Mesendoderm (in vitro differentiated cells): ENCODE results near the gene AQP7.
"Not testable (repeated sequence)": the region's sequence is repeated elsewhere in the genome, so short reads cannot be mapped to it uniquely, and the experiment has no call there.

Experiments used
- DNase-seq: peaks from one replicate; pipeline ENCODE4 v3.0.0; 2013
- H2AK5ac ChIP-seq: 2 replicates; pipeline ENCODE4 v1.6.1; 2013; ENCODE audit warnings: low read length, inconsistent platforms
- H2BK120ac ChIP-seq: 2 replicates; pipeline ENCODE4 v1.6.1; 2013; ENCODE audit warnings: low read depth, mild to moderate bottlenecking, low read length, moderate library complexity, mixed read lengths
- H2BK15ac ChIP-seq: replicated peaks from 2 replicates; pipeline ENCODE4 v1.6.1; 2013; ENCODE audit warnings: low read depth, mild to moderate bottlenecking, moderate library complexity
- H2BK5ac ChIP-seq: 2 replicates; pipeline ENCODE4 v1.6.1; 2013; ENCODE audit warnings: low read length, inconsistent platforms
- H3K18ac ChIP-seq: 2 replicates; pipeline ENCODE4 v1.6.1; 2013; ENCODE audit warnings: mild to moderate bottlenecking, low read length, mixed read lengths
- H3K23ac ChIP-seq: one replicate; pipeline ENCODE4 v1.6.1; 2013; ENCODE audit warnings: low read length
- H3K27ac ChIP-seq: 2 replicates; pipeline ENCODE4 v1.5.1; 2013; ENCODE audit warnings: low read depth, mild to moderate bottlenecking, inconsistent platforms, low read length, moderate library complexity
- H3K27me3 ChIP-seq: 2 replicates; pipeline ENCODE4 v1.6.1; 2013; ENCODE audit warnings: low read length, control low read depth, mild to moderate bottlenecking, inconsistent platforms; ENCODE audit not compliant: insufficient read depth, poor library complexity
- H3K36me3 ChIP-seq: 2 replicates; pipeline ENCODE4 v1.6.1; 2013; ENCODE audit warnings: low read length, inconsistent platforms; ENCODE audit not compliant: control insufficient read depth, insufficient read depth
- H3K4ac ChIP-seq: one replicate; pipeline ENCODE4 v1.6.1; 2013; ENCODE audit warnings: low read depth, mild to moderate bottlenecking, low read length, moderate library complexity
- H3K4me1 ChIP-seq: 2 replicates; pipeline ENCODE4 v1.6.1; 2013; ENCODE audit warnings: low read depth, low read length, inconsistent platforms; ENCODE audit not compliant: control insufficient read depth
- H3K4me2 ChIP-seq: 2 replicates; pipeline ENCODE4 v1.6.1; 2013; ENCODE audit warnings: low read length
- H3K4me3 ChIP-seq: 2 replicates; pipeline ENCODE4 v1.5.1; 2013; ENCODE audit warnings: mild to moderate bottlenecking, low read length
- H3K56ac ChIP-seq: one replicate; pipeline ENCODE4 v1.6.1; 2013; ENCODE audit warnings: low read length
- H3K79me1 ChIP-seq: 2 replicates; pipeline ENCODE4 v1.6.1; 2013; ENCODE audit warnings: low read length, inconsistent platforms
- H3K79me2 ChIP-seq: 2 replicates; pipeline ENCODE4 v1.6.1; 2013; ENCODE audit warnings: mild to moderate bottlenecking, low read length; ENCODE audit not compliant: control insufficient read depth, insufficient read depth
- H3K9ac ChIP-seq: 2 replicates; pipeline ENCODE4 v1.6.1; 2013; ENCODE audit warnings: low read length, inconsistent platforms
- H4K5ac ChIP-seq: one replicate; pipeline ENCODE4 v1.6.1; 2013; ENCODE audit warnings: low read length
- H4K8ac ChIP-seq: one replicate; pipeline ENCODE4 v1.6.1; 2013; ENCODE audit warnings: low read depth, mild to moderate bottlenecking, control low read depth, low read length, moderate library complexity
- WGBS: extraction: QIAGEN DNeasy Blood & Tissue Kit; methylation state at CpG from one replicate; pipeline ENCODE4 v1.1.7; 2013; ENCODE audit warnings: low lambda C conversion rate, missing lambda C conversion rate; ENCODE audit not compliant: insufficient coverage; ENCODE audit errors: extremely low coverage; 5-methylcytosine and 5-hydroxymethylcytosine counted together

Gene AQP7

GRCh38 chr9:33358641-33359040, 43.7 kb downstream of the AQP7 start:
- H3K23ac ChIP-seq, H4K8ac ChIP-seq, H2BK15ac ChIP-seq, H3K4me1 ChIP-seq, DNase-seq, H3K36me3 ChIP-seq, H3K27ac ChIP-seq, H3K18ac ChIP-seq, H2BK5ac ChIP-seq, H2BK120ac ChIP-seq, H3K4me2 ChIP-seq, H3K4ac ChIP-seq, H3K79me1 ChIP-seq, H3K9ac ChIP-seq, H4K5ac ChIP-seq, H3K79me2 ChIP-seq, H2AK5ac ChIP-seq, H3K56ac ChIP-seq, H3K4me3 ChIP-seq, H3K27me3 ChIP-seq: not testable (repeated sequence)
- WGBS: no CpG with 5 or more reads among the region's 3 CpGs

DNA sequence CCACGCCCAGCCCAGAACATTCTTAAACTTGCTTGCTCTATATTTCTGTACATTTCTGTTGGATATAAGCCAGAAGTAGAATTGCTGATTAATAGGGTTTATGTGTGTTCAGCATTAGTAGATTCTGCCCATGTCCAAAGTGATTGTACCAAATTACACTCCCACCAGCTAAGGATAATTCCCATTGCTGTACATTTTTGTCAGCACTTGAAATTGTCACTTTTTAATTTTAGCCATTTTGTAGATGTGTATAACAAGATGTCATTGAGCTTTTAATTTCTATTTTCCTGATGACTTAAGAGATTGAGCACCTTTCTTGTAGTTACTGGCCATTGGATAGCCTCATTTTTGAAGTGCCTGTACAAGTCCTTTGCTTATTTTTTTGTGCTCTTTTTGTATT, 46.4 kb downstream of the AQP7 start:
- no peak overlapping the region for H3K18ac ChIP-seq
- no peak for DNase-seq
- no peak overlapping the region for H3K4me2 ChIP-seq
- no peak overlapping the region for H2BK15ac ChIP-seq
- no peak overlapping the region for H3K23ac ChIP-seq
- no peaks in the 10 kb centered on the region for H3K27me3 ChIP-seq
- H2BK5ac ChIP-seq: no peak overlapping the region
- no peaks in the 10 kb centered on the region for H3K36me3 ChIP-seq
- H3K4ac ChIP-seq: no peak overlapping the region
- H2AK5ac ChIP-seq: no peak overlapping the region
- H3K4me1 ChIP-seq: no peaks in the 10 kb centered on the region
- no peak overlapping the region for H3K4me3 ChIP-seq
- H2BK120ac ChIP-seq: no peak overlapping the region
- no peak overlapping the region for H3K9ac ChIP-seq
- no CpG with 5 or more reads among the region's 1 CpG for WGBS
- no peak overlapping the region for H4K5ac ChIP-seq
- H3K56ac ChIP-seq: no peak overlapping the region
- H3K79me1 ChIP-seq: no peaks in the 10 kb centered on the region
- H4K8ac ChIP-seq: no peak overlapping the region
- no peaks in the 10 kb centered on the region for H3K79me2 ChIP-seq
- no peak overlapping the region for H3K27ac ChIP-seq

GRCh38 chr9:33354651-33355211, 47.6 kb downstream of the AQP7 start:
- Histone ChIP-seq H3K4ac (no peak overlapping the region), H3K79me1 (no peaks in the 10 kb centered on the region), H3K18ac (no peak overlapping the region), H3K23ac (no peak overlapping the region), H2BK5ac (no peak overlapping the region), H3K4me1 (no peaks in the 10 kb centered on the region), H3K27me3 (no peaks in the 10 kb centered on the region), H2BK15ac (no peak overlapping the region), H3K27ac (no peak overlapping the region), H3K4me2 (no peak overlapping the region), H3K4me3 (no peak overlapping the region), H4K5ac (no peak overlapping the region), H3K36me3 (no peaks in the 10 kb centered on the region), H3K79me2 (no peaks in the 10 kb centered on the region), H3K9ac (no peak overlapping the region), H4K8ac (no peak overlapping the region), H2BK120ac (no peak overlapping the region), H3K56ac (no peak overlapping the region), H2AK5ac (no peak overlapping the region)
- no CpG with 5 or more reads among the region's 5 CpGs for WGBS
- no peak for DNase-seq

GRCh38 chr9:33351547-33351946, 50.8 kb downstream of the AQP7 start:
- no peaks in the 10 kb centered on the region for H3K79me2 ChIP-seq
- no CpG with 5 or more reads among the region's 4 CpGs for WGBS
- H3K79me1 ChIP-seq: no peaks in the 10 kb centered on the region
- H3K4me3 ChIP-seq: no peak overlapping the region
- peaks cover under 1% of the 10 kb centered on the region for H3K36me3 ChIP-seq
- H3K4ac ChIP-seq: no peak overlapping the region
- no peak overlapping the region for H4K8ac ChIP-seq
- H3K4me2 ChIP-seq: no peak overlapping the region
- H3K23ac ChIP-seq: no peak overlapping the region
- no peak overlapping the region for H3K9ac ChIP-seq
- no peak overlapping the region for H3K27ac ChIP-seq
- no peak overlapping the region for H2BK5ac ChIP-seq
- no peak overlapping the region for H2BK15ac ChIP-seq
- H2AK5ac ChIP-seq: no peak overlapping the region
- H3K27me3 ChIP-seq: no peaks in the 10 kb centered on the region
- no peak overlapping the region for H4K5ac ChIP-seq
- H2BK120ac ChIP-seq: no peak overlapping the region
- no peak overlapping the region for H3K18ac ChIP-seq
- no peaks in the 10 kb centered on the region for H3K4me1 ChIP-seq
- DNase-seq: no peak
- no peak overlapping the region for H3K56ac ChIP-seq

GRCh38 chr9:33350310-33350709, 52.1 kb downstream of the AQP7 start:
- H2BK120ac ChIP-seq: no peak overlapping the region
- H3K4me3 ChIP-seq: no peak overlapping the region
- H3K4me2 ChIP-seq: no peak overlapping the region
- no peak overlapping the region for H4K8ac ChIP-seq
- H3K79me2 ChIP-seq: no peaks in the 10 kb centered on the region
- H3K79me1 ChIP-seq: no peaks in the 10 kb centered on the region
- H3K27ac ChIP-seq: no peak overlapping the region
- DNase-seq: peak; percentile 5
- no peak overlapping the region for H3K9ac ChIP-seq
- no peak overlapping the region for H2BK5ac ChIP-seq
- H2AK5ac ChIP-seq: no peak overlapping the region
- no peak overlapping the region for H3K56ac ChIP-seq
- H3K36me3 ChIP-seq: peaks cover 3% of the 10 kb centered on the region
- no peaks in the 10 kb centered on the region for H3K4me1 ChIP-seq
- H4K5ac ChIP-seq: no peak overlapping the region
- no peak overlapping the region for H3K4ac ChIP-seq
- H3K23ac ChIP-seq: no peak overlapping the region
- WGBS: no CpG with 5 or more reads among the region's 2 CpGs
- H3K27me3 ChIP-seq: no peaks in the 10 kb centered on the region
- H3K18ac ChIP-seq: no peak overlapping the region
- H2BK15ac ChIP-seq: no peak overlapping the region

DNA sequence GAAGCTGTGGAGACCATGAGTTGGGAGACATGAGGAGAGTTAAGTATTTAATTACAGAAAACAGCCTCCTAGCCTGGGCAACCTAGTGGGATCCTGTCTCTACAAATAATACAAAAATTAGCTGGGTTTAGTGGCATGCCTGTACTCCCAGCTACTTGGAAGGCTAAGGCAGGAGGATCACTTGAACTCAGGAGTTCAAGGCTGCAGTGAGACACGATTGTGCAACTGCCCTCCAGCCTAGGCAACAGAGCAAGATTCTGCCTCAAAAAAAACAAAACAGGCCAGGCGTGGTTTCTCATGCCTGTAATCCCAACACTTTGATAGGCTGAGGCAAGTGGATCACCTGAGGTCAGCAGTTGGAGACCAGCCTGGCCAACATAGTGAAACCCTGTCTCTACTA, 52.6 kb downstream of the AQP7 start:
- Histone ChIP-seq H2BK5ac (no peak overlapping the region), H3K79me2 (no peaks in the 10 kb centered on the region), H3K4ac (no peak overlapping the region), H3K27me3 (no peaks in the 10 kb centered on the region), H2AK5ac (no peak overlapping the region), H2BK15ac (no peak overlapping the region), H3K4me2 (no peak overlapping the region), H3K18ac (no peak overlapping the region), H3K9ac (no peak overlapping the region), H3K79me1 (no peaks in the 10 kb centered on the region), H3K4me1 (no peaks in the 10 kb centered on the region), H2BK120ac (no peak overlapping the region), H3K56ac (no peak overlapping the region), H3K27ac (no peak overlapping the region), H3K4me3 (no peak overlapping the region), H4K5ac (no peak overlapping the region), H3K23ac (no peak overlapping the region), H4K8ac (no peak overlapping the region), H3K36me3 (peaks cover 3% of the 10 kb centered on the region)
- no CpG with 5 or more reads among the region's 2 CpGs for WGBS
- no peak for DNase-seq
